Trophoblast cell (in vitro differentiated cells and primary cell): ENCODE measurements around the gene TRIM47.

Experiments
- DNase-seq, 2 donors: peaks; one replicate each; pipeline ENCODE4 v3.0.0-alpha.2; 2016
- H2AFZ ChIP-seq: 2 replicates; pipeline ENCODE4 v1.6.1; 2013; ENCODE audit warnings: low read length, moderate library complexity, mild to moderate bottlenecking; ENCODE audit not compliant: insufficient read depth, poor library complexity
- H2AK5ac ChIP-seq: 2 replicates; pipeline ENCODE4 v1.6.1; 2013; ENCODE audit warnings: mild to moderate bottlenecking, low read length
- H2BK120ac ChIP-seq: 2 replicates; pipeline ENCODE4 v1.6.1; 2013; ENCODE audit warnings: low read length, mild to moderate bottlenecking, moderate library complexity; ENCODE audit not compliant: insufficient read depth, poor library complexity
- H2BK12ac ChIP-seq: 2 replicates; pipeline ENCODE4 v1.6.1; 2013; ENCODE audit warnings: mild to moderate bottlenecking, low read length, moderate library complexity
- H2BK5ac ChIP-seq: 2 replicates; pipeline ENCODE4 v1.6.1; 2013; ENCODE audit warnings: low read length, low read depth, moderate library complexity, mild to moderate bottlenecking; ENCODE audit not compliant: poor library complexity
- H3K14ac ChIP-seq: 2 replicates; pipeline ENCODE4 v1.6.1; 2013; ENCODE audit warnings: mild to moderate bottlenecking, low read length
- H3K18ac ChIP-seq: 2 replicates; pipeline ENCODE4 v1.6.1; 2013; ENCODE audit warnings: mild to moderate bottlenecking, low read length
- H3K23ac ChIP-seq: 2 replicates; pipeline ENCODE4 v1.6.1; 2013; ENCODE audit warnings: low read length
- H3K27ac ChIP-seq: 2 replicates; pipeline ENCODE4 v1.5.1; 2013; ENCODE audit warnings: low read depth, mild to moderate bottlenecking, inconsistent platforms, low read length, moderate library complexity
- H3K27me3 ChIP-seq: 2 replicates; pipeline ENCODE4 v1.6.1; 2013; ENCODE audit warnings: inconsistent platforms, mild to moderate bottlenecking, low read length, moderate library complexity; ENCODE audit not compliant: insufficient read depth
- H3K36me3 ChIP-seq, 2 experiments: 1 replicate in 1 of 2; 2 replicates in 1 of 2; pipeline ENCODE4 v1.6.1; 2013; ENCODE audit warnings: low read length in 2 of 2, mild to moderate bottlenecking in 2 of 2, moderate library complexity in 1 of 2; ENCODE audit not compliant: insufficient read depth in 2 of 2, control insufficient read depth in 1 of 2
- H3K4ac ChIP-seq: 2 replicates; pipeline ENCODE4 v1.6.1; 2013; ENCODE audit warnings: low read depth, mild to moderate bottlenecking, low read length, moderate library complexity
- H3K4me1 ChIP-seq, 2 experiments: 1 replicate in 1 of 2; 2 replicates in 1 of 2; pipeline ENCODE4 v1.6.1; 2013; ENCODE audit warnings: low read length in 2 of 2, mild to moderate bottlenecking in 2 of 2, moderate library complexity in 1 of 2; ENCODE audit not compliant: insufficient read depth in 2 of 2, control insufficient read depth in 1 of 2
- H3K4me2 ChIP-seq: 2 replicates; pipeline ENCODE4 v1.6.1; 2013; ENCODE audit warnings: inconsistent platforms, mild to moderate bottlenecking, low read length, moderate library complexity
- H3K4me3 ChIP-seq: 2 replicates; pipeline ENCODE4 v1.5.1; 2013; ENCODE audit warnings: mild to moderate bottlenecking, low read depth, low read length, inconsistent platforms
- H3K79me1 ChIP-seq: one replicate; pipeline ENCODE4 v1.6.1; 2013; ENCODE audit warnings: low read length
- H3K79me2 ChIP-seq: 2 replicates; pipeline ENCODE4 v1.6.1; 2013; ENCODE audit warnings: low read length, mild to moderate bottlenecking; ENCODE audit not compliant: control insufficient read depth, insufficient read depth, poor library complexity
- H3K9ac ChIP-seq: 2 replicates; pipeline ENCODE4 v1.6.1; 2013; ENCODE audit warnings: mild to moderate bottlenecking, low read length
- H3K9me3 ChIP-seq: 2 replicates; pipeline ENCODE4 v1.6.1; 2013; ENCODE audit warnings: low read depth, mild to moderate bottlenecking, control low read depth, inconsistent platforms, low read length; ENCODE audit not compliant: insufficient read depth
- H4K12ac ChIP-seq: 2 replicates; pipeline ENCODE4 v1.6.1; 2013; ENCODE audit warnings: low read depth, mild to moderate bottlenecking, low read length, moderate library complexity
- H4K8ac ChIP-seq: 2 replicates; pipeline ENCODE4 v1.6.1; 2013; ENCODE audit warnings: low read depth, mild to moderate bottlenecking, low read length, moderate library complexity
- H4K91ac ChIP-seq: one replicate; pipeline ENCODE4 v1.6.1; 2013; ENCODE audit warnings: low read depth, mild to moderate bottlenecking, low read length, moderate library complexity
- WGBS: extraction: QIAGEN DNeasy Blood & Tissue Kit; methylation state at CpG from one replicate; pipeline ENCODE4 v1.1.7; 2013; ENCODE audit warnings: missing lambda C conversion rate; ENCODE audit not compliant: insufficient read length, insufficient coverage; ENCODE audit errors: extremely low coverage; 5-methylcytosine and 5-hydroxymethylcytosine counted together

TRIM47 gene

DNA sequence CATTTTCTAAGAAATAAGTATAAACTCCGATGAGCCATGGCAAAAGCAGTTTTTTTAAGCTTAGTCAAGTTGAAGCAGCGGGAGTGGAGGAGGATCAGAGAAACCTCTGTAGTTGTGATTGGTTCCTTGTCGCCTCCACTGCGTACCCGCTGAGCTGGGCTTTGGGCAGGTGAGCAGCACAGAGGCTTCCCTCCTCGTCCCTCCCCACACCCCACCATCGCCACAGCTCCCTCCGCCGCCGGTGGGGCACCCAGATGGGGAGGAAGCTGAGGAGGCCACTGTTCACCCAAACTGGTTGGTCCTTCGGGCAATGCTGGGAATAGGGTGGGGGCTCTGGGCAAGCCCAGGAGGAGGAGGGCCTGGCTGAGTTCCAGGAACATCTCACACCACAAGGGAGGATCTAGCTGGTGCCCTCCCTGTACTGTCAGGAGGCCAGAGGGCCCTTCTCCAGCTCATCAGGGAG lies 31.5 kb upstream of the TRIM47 start:
- H3K9ac ChIP-seq = no peak overlapping the region
- H3K14ac ChIP-seq = no peak overlapping the region
- H2BK12ac ChIP-seq = no peak overlapping the region
- H3K4me1 ChIP-seq = peaks cover 8 to 9% of the 10 kb centered on the region in 2 experiments
- peak overlapping the region; percentile 8 for H4K91ac ChIP-seq
- H2BK5ac ChIP-seq = no peak overlapping the region
- H3K36me3 ChIP-seq = peaks cover 0 to 4% of the 10 kb centered on the region in 2 experiments
- WGBS = no CpG with 5 or more reads among the region's 11 CpGs
- H3K79me1 ChIP-seq = peaks cover 6% of the 10 kb centered on the region
- no peaks in the 10 kb centered on the region for H3K9me3 ChIP-seq
- H3K23ac ChIP-seq = no peak overlapping the region
- H3K4me3 ChIP-seq = no peak overlapping the region
- no peak for DNase-seq
- peak overlapping the region; percentile 28 for H2AK5ac ChIP-seq
- no peak overlapping the region for H4K8ac ChIP-seq
- H3K4me2 ChIP-seq = no peak overlapping the region
- H3K27me3 ChIP-seq = no peaks in the 10 kb centered on the region
- no peaks in the 10 kb centered on the region for H3K79me2 ChIP-seq
- no peak overlapping the region for H2BK120ac ChIP-seq
- H3K27ac ChIP-seq = no peak overlapping the region
- no peak overlapping the region for H2AFZ ChIP-seq
- H4K12ac ChIP-seq = no peak overlapping the region
- no peak overlapping the region for H3K4ac ChIP-seq
- no peak overlapping the region for H3K18ac ChIP-seq

DNA sequence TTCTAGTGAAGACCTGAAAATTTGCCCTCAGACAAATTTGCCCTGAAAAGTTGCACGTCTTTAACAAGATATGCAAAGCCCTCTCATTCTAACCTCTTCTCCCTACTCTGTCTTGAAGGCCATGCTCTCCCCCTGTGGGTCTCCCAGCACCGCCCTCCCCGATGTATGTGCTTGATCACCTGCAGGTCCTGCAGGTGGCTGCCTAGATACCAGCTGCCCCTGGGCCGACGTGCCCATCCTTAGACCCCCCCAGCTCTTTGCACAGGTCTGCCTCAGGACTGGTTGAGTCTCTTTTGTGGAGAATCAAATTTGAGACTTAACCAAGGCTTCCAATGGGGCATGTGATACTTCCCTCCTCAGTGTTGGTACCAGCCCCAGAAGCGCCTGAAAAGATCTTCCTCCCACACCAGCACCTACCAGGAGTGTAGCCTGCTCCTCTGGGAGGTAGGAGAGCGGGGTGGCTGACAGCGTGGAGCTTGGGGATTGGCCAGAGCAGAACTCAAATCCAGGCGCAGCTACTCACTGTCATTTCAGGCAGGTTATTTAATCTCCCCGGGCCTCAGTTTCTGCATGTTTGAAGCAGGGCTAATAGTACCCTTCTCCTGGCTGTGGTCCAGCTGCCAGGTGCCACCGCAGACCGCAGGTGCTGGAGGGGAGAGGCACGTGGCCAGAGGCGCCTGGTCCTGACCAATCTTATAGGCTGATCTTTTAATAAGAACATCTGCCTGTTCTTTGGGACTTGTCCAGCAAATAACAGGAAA lies 30.9 kb upstream of the TRIM47 start:
- peak overlapping the region; percentile 50 for H3K9ac ChIP-seq
- no CpG with 5 or more reads among the region's 14 CpGs for WGBS

DNA sequence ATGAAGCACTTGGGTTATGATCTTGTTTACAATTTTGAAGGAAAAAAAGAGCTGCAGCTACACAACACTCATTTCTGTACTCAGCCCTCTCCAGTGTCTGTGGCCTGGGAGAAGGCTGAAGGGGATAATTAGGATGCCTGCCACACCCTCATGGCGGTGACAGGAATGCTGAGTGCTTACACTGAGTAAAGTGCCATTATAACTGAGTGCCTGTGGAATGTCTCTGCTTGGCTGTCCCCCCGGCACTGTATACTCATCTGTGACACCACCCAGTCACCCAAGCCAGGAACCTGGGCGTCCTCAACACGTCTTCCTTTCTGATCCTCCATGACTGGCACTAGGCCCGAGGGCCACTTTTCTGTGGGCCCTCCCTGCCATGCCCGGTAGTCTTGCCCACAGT lies 29.8 kb upstream of the TRIM47 start:
- no peak overlapping the region for H2AFZ ChIP-seq
- peaks cover 6% of the 10 kb centered on the region for H3K79me2 ChIP-seq
- no peak overlapping the region for H3K18ac ChIP-seq
- H2BK5ac ChIP-seq = no peak overlapping the region
- H3K23ac ChIP-seq = no peak overlapping the region
- no peak overlapping the region for H3K27ac ChIP-seq
- peaks cover 12 to 13% of the 10 kb centered on the region in 2 experiments for H3K4me1 ChIP-seq
- H3K4ac ChIP-seq = no peak overlapping the region
- no peaks in the 10 kb centered on the region for H3K9me3 ChIP-seq
- H3K9ac ChIP-seq = no peak overlapping the region
- H3K79me1 ChIP-seq = peaks cover 9% of the 10 kb centered on the region
- H2AK5ac ChIP-seq = no peak overlapping the region
- no peak overlapping the region for H3K4me2 ChIP-seq
- H2BK12ac ChIP-seq = no peak overlapping the region
- no peak overlapping the region for H3K14ac ChIP-seq
- WGBS = no CpG with 5 or more reads among the region's 6 CpGs
- H3K4me3 ChIP-seq = no peak overlapping the region
- DNase-seq = peak; percentile 95 to 97
- H4K8ac ChIP-seq = no peak overlapping the region
- H3K36me3 ChIP-seq = peaks cover 0 to 2% of the 10 kb centered on the region in 2 experiments
- no peak overlapping the region for H4K12ac ChIP-seq
- no peak overlapping the region for H4K91ac ChIP-seq
- H2BK120ac ChIP-seq = no peak overlapping the region
- no peaks in the 10 kb centered on the region for H3K27me3 ChIP-seq

More for the DNA sequence above, 30.9 kb upstream of the TRIM47 start:
- no peak for DNase-seq
- no peak overlapping the region for H4K91ac ChIP-seq
- no peak overlapping the region for H2AK5ac ChIP-seq
- no peak overlapping the region for H3K4me2 ChIP-seq
- no peaks in the 10 kb centered on the region for H3K27me3 ChIP-seq
- no peak overlapping the region for H2BK12ac ChIP-seq
- no peak overlapping the region for H2BK5ac ChIP-seq
- H3K4ac ChIP-seq = no peak overlapping the region
- no peak overlapping the region for H2AFZ ChIP-seq
- H4K12ac ChIP-seq = no peak overlapping the region
- H2BK120ac ChIP-seq = no peak overlapping the region
- no peak overlapping the region for H3K4me3 ChIP-seq
- H3K9me3 ChIP-seq = no peaks in the 10 kb centered on the region
- peaks cover 3% of the 10 kb centered on the region for H3K79me2 ChIP-seq
- peaks cover 8 to 9% of the 10 kb centered on the region in 2 experiments for H3K4me1 ChIP-seq
- H4K8ac ChIP-seq = no peak overlapping the region
- H3K23ac ChIP-seq = no peak overlapping the region
- no peak overlapping the region for H3K14ac ChIP-seq
- H3K36me3 ChIP-seq = peaks cover 0 to 4% of the 10 kb centered on the region in 2 experiments
- H3K27ac ChIP-seq = no peak overlapping the region
- H3K18ac ChIP-seq = no peak overlapping the region
- H3K79me1 ChIP-seq = peaks cover 9% of the 10 kb centered on the region

DNA sequence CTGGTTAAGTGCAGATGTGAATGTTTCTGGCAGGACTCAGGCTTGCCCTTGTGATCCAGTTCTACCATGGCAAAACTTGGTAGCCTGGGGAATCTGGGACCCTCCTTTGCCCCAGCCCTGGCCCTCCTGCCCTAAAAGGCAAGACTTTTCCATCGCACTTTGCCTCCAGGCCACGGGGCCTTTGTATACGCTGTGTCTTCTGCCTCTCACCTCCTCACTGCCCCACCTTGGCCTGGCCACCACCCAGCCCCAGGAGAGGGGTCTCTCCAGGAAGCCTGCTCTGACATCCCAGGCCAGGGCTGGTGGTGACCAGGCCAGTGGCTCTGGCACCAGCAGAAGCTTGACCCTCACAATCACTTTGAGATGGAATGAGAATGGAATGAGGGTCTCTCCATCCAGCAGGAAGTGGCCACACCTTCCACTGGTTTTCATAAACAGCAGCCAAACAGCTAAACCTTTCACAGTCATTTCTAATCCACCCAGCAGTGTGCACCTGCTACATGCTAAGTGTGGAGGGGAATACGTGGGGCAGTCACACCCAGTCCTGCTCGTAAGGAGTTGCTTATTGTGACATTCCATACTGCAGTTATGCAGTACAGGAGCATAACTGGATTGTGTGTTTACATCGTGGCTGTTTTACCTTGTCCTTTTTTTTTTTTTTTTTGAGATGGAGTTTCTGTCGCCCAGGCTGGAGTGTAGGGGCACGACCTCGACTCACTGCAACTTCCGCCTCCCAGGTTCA lies 27.9 kb upstream of the TRIM47 start:
- Histone ChIP-seq H3K4ac (no peak overlapping the region), H2AK5ac (peak overlapping the region; percentile 5), H3K9ac (no peak overlapping the region), H3K79me2 (peaks cover 6% of the 10 kb centered on the region), H4K12ac (no peak overlapping the region), H3K9me3 (no peaks in the 10 kb centered on the region), H3K4me3 (no peak overlapping the region), H2BK5ac (no peak overlapping the region), H3K18ac (peak overlapping the region; percentile 9), H3K14ac (no peak overlapping the region), H3K4me1 (peaks cover 12 to 13% of the 10 kb centered on the region in 2 experiments), H3K27ac (peak overlapping the region; percentile 4), H3K27me3 (no peaks in the 10 kb centered on the region), H3K23ac (no peak overlapping the region), H4K8ac (no peak overlapping the region), H3K36me3 (peaks cover 6 to 12% of the 10 kb centered on the region in 2 experiments), H3K4me2 (no peak overlapping the region), H4K91ac (peak overlapping the region; percentile 29), H2BK12ac (peak overlapping the region; percentile 30), H3K79me1 (peaks cover 9% of the 10 kb centered on the region), H2AFZ (no peak overlapping the region), H2BK120ac (no peak overlapping the region)
- WGBS = no CpG with 5 or more reads among the region's 10 CpGs
- DNase-seq = peak; percentile 39 to 57
